B cell (primary cell): ENCODE measurements around the gene CHST13. TPM values are rescaled to one million over a fixed set of nuclear protein-coding genes. Genes with fewer than 3 reads are reported as not detected.

Experiments
- ATAC-seq: fragments of 200-7000 bp; cut with Tn5 transposase; one replicate; pipeline ENCODE4 v1.10.0; 2021; ENCODE audit warnings: low read depth, mild to moderate bottlenecking, moderate number of reproducible peaks, moderate library complexity
- CTCF ChIA-PET: fragments of 350-600 bp; sonication (Branson Sonifier 250); formaldehyde crosslinking; loops from one replicate; lab custom pipeline; 2021; ENCODE audit warnings: antibody characterized with exemption, inconsistent platforms; lab: Charles Lee
- POLR2A ChIA-PET: fragments of 350-600 bp; sonication (Branson Sonifier 250); formaldehyde crosslinking; loops from one replicate; lab custom pipeline; 2021; ENCODE audit warnings: antibody characterized with exemption; lab: Charles Lee
- DNase-seq: peaks from one replicate; pipeline ENCODE4 v3.0.0; 2013
- H2AFZ ChIP-seq: 2 replicates; pipeline ENCODE4 v1.6.1; 2012; ENCODE audit warnings: mild to moderate bottlenecking, low read depth, low read length; ENCODE audit not compliant: insufficient read depth, poor library complexity, severe bottlenecking
- H3K27ac ChIP-seq, 2 donors: 1 replicate in 1 of 2; 2 replicates in 1 of 2; pipeline ENCODE4 v1.5.1; 2012 to 2013; ENCODE audit warnings: low read length in 2 of 2, mild to moderate bottlenecking in 2 of 2, moderate library complexity in 1 of 2
- H3K27me3 ChIP-seq, 4 experiments: fragments of 200-600 bp in 1 of 4; sonication (generic) in 1 of 4; replicated peaks in 1 of 4; 1 replicate in 2 of 4; 2 replicates in 2 of 4; pipeline versions ENCODE4 v1.6.1 to v1.7.0; 2013 to 2016; ENCODE audit warnings: low read length in 3 of 4, mild to moderate bottlenecking in 2 of 4, mixed read lengths in 1 of 4, moderate library complexity in 1 of 4; ENCODE audit not compliant: insufficient read depth in 4 of 4, control insufficient read depth in 3 of 4; ENCODE audit errors: control extremely low read depth in 1 of 4
- H3K36me3 ChIP-seq, 2 experiments: replicated peaks in 1 of 2; 1 replicate in 1 of 2; 2 replicates in 1 of 2; pipeline versions ENCODE4 v1.6.1 to v1.7.1; 2013; ENCODE audit warnings: low read length in 1 of 2; ENCODE audit not compliant: insufficient read depth in 2 of 2, control insufficient read depth in 1 of 2; ENCODE audit errors: control extremely low read depth in 1 of 2, extremely low read depth in 1 of 2
- H3K4me1 ChIP-seq, 2 donors: fragments of 200-600 bp in 1 of 2; sonication (generic) in 1 of 2; 1 replicate in 1 of 2; 2 replicates in 1 of 2; pipeline versions ENCODE4 v1.5.1 to v1.6.1; 2013 to 2017; ENCODE audit warnings: low read length in 2 of 2; ENCODE audit not compliant: control insufficient read depth in 2 of 2, insufficient read depth in 2 of 2
- H3K4me2 ChIP-seq: replicated peaks from 2 replicates; pipeline ENCODE3; 2012; ENCODE audit warnings: mild to moderate bottlenecking, low read depth, low read length; ENCODE audit not compliant: poor library complexity, severe bottlenecking
- H3K4me3 ChIP-seq, 5 experiments: fragments of 200-600 bp in 1 of 5; sonication (generic) in 1 of 5; 1 replicate in 3 of 5; 2 replicates in 2 of 5; pipeline versions ENCODE4 v1.5.1 to v1.7.0; 2011 to 2016; ENCODE audit warnings: low read length in 4 of 5, mild to moderate bottlenecking in 4 of 5, low read depth in 2 of 5, control low read depth in 1 of 5, moderate library complexity in 1 of 5; ENCODE audit not compliant: insufficient read depth in 1 of 5; ENCODE audit errors: control extremely low read depth in 1 of 5, extremely low read depth in 1 of 5
- H3K79me2 ChIP-seq: fragments of 200-600 bp; sonication (generic); one replicate; pipeline ENCODE4 v1.6.0; 2016; ENCODE audit warnings: low read length; ENCODE audit not compliant: control insufficient read depth, insufficient read depth
- H3K9ac ChIP-seq: fragments of 200-600 bp; sonication (generic); 2 replicates; pipeline ENCODE4 v1.6.1; 2017; ENCODE audit warnings: mild to moderate bottlenecking, low read length, moderate library complexity
- H3K9me3 ChIP-seq, 3 donors: one replicate each; pipeline versions ENCODE4 v1.6.1 to v1.7.1; 2013; ENCODE audit warnings: low read length in 2 of 3; ENCODE audit not compliant: control insufficient read depth in 2 of 3, insufficient read depth in 1 of 3; ENCODE audit errors: control extremely low read depth in 1 of 3
- H4K20me1 ChIP-seq: 2 replicates; pipeline ENCODE4 v1.6.0; 2012; ENCODE audit warnings: mild to moderate bottlenecking, low read length; ENCODE audit not compliant: insufficient read depth, control insufficient read depth, poor library complexity, severe bottlenecking
- H3K27ac Mint-ChIP-seq: one replicate; pipeline ENCODE4 v1.8.0; 2021; ENCODE audit warnings: mixed read lengths
- H3K27me3 Mint-ChIP-seq: one replicate; pipeline ENCODE4 v1.8.0; 2021; ENCODE audit warnings: mixed read lengths
- H3K4me1 Mint-ChIP-seq: one replicate; pipeline ENCODE4 v1.8.0; 2021; ENCODE audit warnings: mixed read lengths
- H3K4me3 Mint-ChIP-seq: one replicate; pipeline ENCODE4 v1.8.0; 2021; ENCODE audit warnings: mixed read lengths
- H3K9me3 Mint-ChIP-seq: one replicate; pipeline ENCODE4 v1.8.0; 2022; ENCODE audit warnings: mixed read lengths; ENCODE audit not compliant: insufficient read depth
- EZH2 ChIP-seq: IDR thresholded peaks from 2 replicates; pipeline ENCODE4 v1.6.1; 2012; ENCODE audit warnings: borderline replicate concordance, low read depth, mild to moderate bottlenecking, moderate library complexity, low read length; ENCODE audit not compliant: insufficient read depth, poor library complexity, severe bottlenecking
- WGBS: methylation state at CpG from one replicate; pipeline ENCODE4 v1.1.5; 2013; ENCODE audit warnings: missing lambda C conversion rate; ENCODE audit not compliant: insufficient coverage; 5-methylcytosine and 5-hydroxymethylcytosine counted together
- intact Hi-C: fragments of 100-400 bp; cut with micrococcal nuclease; formaldehyde crosslinking; loops from one replicate; pipeline ENCODE4 v1.10.0; 2022
- polyA plus RNA-seq: library from polyadenylated mRNA; depleted of rRNA; stranded (reverse); fragments of >200 nt; gene quantifications from 2 replicates; pipeline ENCODE4 v1.2.3, GENCODE V29; 2012
- total RNA-seq, 2 donors: library from RNA; stranded (reverse); fragments of 120-200 nt in 1 of 2; gene quantifications; 1 replicate in 1 of 2; 2 replicates in 1 of 2; pipeline versions ENCODE4 v1.2.3 to v1.2.4, GENCODE V29; 2013 to 2022
- TF ChIP-seq, protein P1 (sequence below): fragments of 200-600 bp; IDR thresholded peaks from one replicate; pipeline ENCODE4 v1.8.0; 2022; ENCODE audit warnings: antibody characterized with exemption, mild to moderate bottlenecking

The CHST13 gene
- total and polyA plus RNA-seq, 2 donors (not counting 1 experiment from before 2014, with no cell fraction given), result 0.07 TPM; not detected in 1

DNA sequence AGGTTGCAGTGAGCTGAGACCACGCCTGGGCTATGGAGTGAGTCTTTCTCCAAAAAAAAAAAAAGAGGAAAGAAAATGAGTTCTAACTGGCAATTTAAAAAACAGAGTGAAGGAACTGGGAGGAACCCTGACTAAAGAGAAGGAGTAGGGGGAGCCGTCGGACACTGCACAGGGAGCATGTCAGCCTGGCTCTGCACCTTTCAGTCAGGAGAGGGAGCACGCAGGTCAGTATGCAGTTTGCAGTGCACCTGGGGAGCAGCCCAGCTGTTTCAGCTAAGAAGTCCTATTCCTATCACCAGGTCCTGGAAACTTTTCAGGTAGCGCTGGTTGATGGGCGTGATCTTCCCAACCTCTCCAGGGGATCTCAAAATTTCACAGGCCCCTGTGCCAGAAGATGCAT, 33.3 kb upstream of the CHST13 start:
- no peak overlapping the region for H2AFZ ChIP-seq
- no peak overlapping the region for H3K9ac ChIP-seq
- WGBS, result 93% methylated on average over 6 of the region's 6 CpGs
- no peaks in the 10 kb centered on the region for H3K36me3 ChIP-seq
- no peak overlapping the region for H3K27ac ChIP-seq
- H3K79me2 ChIP-seq, result no peaks in the 10 kb centered on the region
- no peaks in the 10 kb centered on the region for H4K20me1 ChIP-seq
- intact Hi-C loops, result no loop called here
- no peaks in the 10 kb centered on the region for H3K9me3 ChIP-seq
- no peak overlapping the region for H3K27ac Mint-ChIP-seq
- ChIA-PET CTCF (interaction anchor here (0.7 kb wide), 1 partner anchor 11 kb away, joined by 3 read pairs; no protein-coding TSS in a partner anchor), POLR2A (no interaction called here)
- H3K27me3 Mint-ChIP-seq, result peaks cover 5% of the 10 kb centered on the region
- peaks cover 5% of the 10 kb centered on the region for H3K4me1 Mint-ChIP-seq
- no peaks in the 10 kb centered on the region for H3K27me3 ChIP-seq
- DNase-seq (no peak), ATAC-seq (no peak)
- H3K4me3 ChIP-seq, result no peak overlapping the region
- TF ChIP-seq, protein P1, sequence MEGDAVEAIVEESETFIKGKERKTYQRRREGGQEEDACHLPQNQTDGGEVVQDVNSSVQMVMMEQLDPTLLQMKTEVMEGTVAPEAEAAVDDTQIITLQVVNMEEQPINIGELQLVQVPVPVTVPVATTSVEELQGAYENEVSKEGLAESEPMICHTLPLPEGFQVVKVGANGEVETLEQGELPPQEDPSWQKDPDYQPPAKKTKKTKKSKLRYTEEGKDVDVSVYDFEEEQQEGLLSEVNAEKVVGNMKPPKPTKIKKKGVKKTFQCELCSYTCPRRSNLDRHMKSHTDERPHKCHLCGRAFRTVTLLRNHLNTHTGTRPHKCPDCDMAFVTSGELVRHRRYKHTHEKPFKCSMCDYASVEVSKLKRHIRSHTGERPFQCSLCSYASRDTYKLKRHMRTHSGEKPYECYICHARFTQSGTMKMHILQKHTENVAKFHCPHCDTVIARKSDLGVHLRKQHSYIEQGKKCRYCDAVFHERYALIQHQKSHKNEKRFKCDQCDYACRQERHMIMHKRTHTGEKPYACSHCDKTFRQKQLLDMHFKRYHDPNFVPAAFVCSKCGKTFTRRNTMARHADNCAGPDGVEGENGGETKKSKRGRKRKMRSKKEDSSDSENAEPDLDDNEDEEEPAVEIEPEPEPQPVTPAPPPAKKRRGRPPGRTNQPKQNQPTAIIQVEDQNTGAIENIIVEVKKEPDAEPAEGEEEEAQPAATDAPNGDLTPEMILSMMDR, result no peak
- no peak for TF ChIP-seq EZH2
- no peaks in the 10 kb centered on the region for H3K9me3 Mint-ChIP-seq
- H3K4me2 ChIP-seq, result no peak overlapping the region
- no peak overlapping the region for H3K4me3 Mint-ChIP-seq
- peaks cover 5 to 6% of the 10 kb centered on the region in 2 donors for H3K4me1 ChIP-seq

DNA sequence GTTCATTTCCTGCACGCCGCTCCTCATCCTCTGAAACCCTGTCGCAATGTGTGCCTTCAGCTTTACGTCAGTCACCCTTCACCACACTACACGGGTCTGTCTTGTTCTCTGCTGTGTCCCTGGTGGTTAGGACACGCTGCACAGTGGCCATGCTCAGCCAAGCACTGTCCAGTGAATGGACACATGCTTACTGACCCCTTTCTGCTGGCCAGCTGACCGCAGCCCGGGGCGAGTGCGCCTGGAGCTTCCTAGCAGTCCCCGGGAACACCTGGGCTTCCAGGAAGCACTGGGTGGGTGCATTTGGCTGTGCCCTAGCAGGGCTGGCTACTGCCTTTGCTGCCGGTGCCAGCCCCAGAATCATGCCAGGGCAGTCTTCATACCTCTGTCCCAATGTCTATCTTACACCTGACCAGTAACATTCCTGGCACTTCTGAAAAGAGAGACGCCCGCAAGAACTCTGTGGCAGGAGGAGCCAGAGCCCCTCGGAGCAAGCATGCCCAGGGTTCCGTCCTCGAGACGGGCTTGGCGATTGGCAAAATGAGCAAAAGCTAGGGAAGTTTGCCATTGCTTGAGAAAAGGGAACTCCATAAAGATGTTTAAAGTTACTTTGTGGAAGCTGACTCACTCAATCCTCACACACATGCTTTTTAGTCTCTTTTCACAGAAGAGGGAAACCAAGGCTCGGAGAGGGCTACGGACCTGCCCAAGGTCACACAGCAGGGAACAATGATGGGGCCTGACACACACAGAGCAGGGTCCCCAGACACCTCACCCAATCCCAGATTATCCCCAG, 32.5 kb upstream of the CHST13 start:
- intact Hi-C loops, result no loop called here
- Histone ChIP-seq H3K9ac (no peak overlapping the region), H2AFZ (no peak overlapping the region), H3K4me2 (no peak overlapping the region), H3K4me3 (no peak overlapping the region), H3K79me2 (no peaks in the 10 kb centered on the region), H3K36me3 (no peaks in the 10 kb centered on the region), H4K20me1 (no peaks in the 10 kb centered on the region), H3K27me3 (no peaks in the 10 kb centered on the region), H3K4me1 (peaks cover 5 to 6% of the 10 kb centered on the region in 2 donors), H3K27ac (no peak overlapping the region), H3K9me3 (no peaks in the 10 kb centered on the region)
- DNase-seq (no peak), ATAC-seq (no peak)
- 91% methylated on average over 16 of the region's 21 CpGs for WGBS
- Mint-ChIP-seq H3K27me3 (peaks cover 5% of the 10 kb centered on the region), H3K9me3 (no peaks in the 10 kb centered on the region), H3K4me1 (peaks cover 5% of the 10 kb centered on the region), H3K4me3 (no peak overlapping the region), H3K27ac (no peak overlapping the region)
- ChIA-PET CTCF (interaction anchor here (0.7 kb wide), 1 partner anchor 11 kb away, joined by 3 read pairs; no protein-coding TSS in a partner anchor), POLR2A (no interaction called here)
- TF ChIP-seq, protein P1, result no peak
- no peak for TF ChIP-seq EZH2
